GM18526 (cell line): ENCODE data around the gene LGSN.

Experiments used
- POLR2A ChIP-seq: IDR thresholded peaks from 3 replicates; pipeline ENCODE4 v1.6.1; 2011; ENCODE audit not compliant: insufficient read length; ENCODE audit errors: extremely low read depth

The LGSN gene

GRCh38 chr6:63259153-63259552 lies 60.6 kb downstream of the LGSN start:
- TF ChIP-seq POLR2A, result no peak

- TF ChIP-seq POLR2A, result no peak
Measured at GRCh38 chr6:63249875-63250482, 69.8 kb downstream of the LGSN start.

GRCh38 chr6:63246581-63246980 lies 73.2 kb downstream of the LGSN start:
- TF ChIP-seq POLR2A, result no peak

- no peak for TF ChIP-seq POLR2A
Measured at GRCh38 chr6:63245909-63246308, 73.9 kb downstream of the LGSN start.

- no peak for TF ChIP-seq POLR2A
Measured at GRCh38 chr6:63245420-63245819, 74.4 kb downstream of the LGSN start.

GRCh38 chr6:63236398-63236817 lies 83.4 kb downstream of the LGSN start:
- TF ChIP-seq POLR2A, result no peak
